DMS53 (cell line): ENCODE data around the gene CHST9.
"Not testable (repeated sequence)": the region's sequence is repeated elsewhere in the genome, so short reads cannot be mapped to it uniquely, and the experiment has no call there.

Source experiments
- DNase-seq: peaks from one replicate; lab custom pipeline; 2025; lab: John Stamatoyannopoulos, UW

The CHST9 gene

GRCh38 chr18:27185025-27185763 lies at the start of gene CHST9:
CHST9 (minus strand) TSS chr18:27185308; CDS start chr18:27142809, 42,499 bp downstream.
- DNase-seq: peak; percentile 58

GRCh38 chr18:27232355-27232754 lies 47.2 kb upstream of the CHST9 start:
- DNase-seq: not testable (repeated sequence)

GRCh38 chr18:27231671-27232070 lies 46.6 kb upstream of the CHST9 start:
- not testable (repeated sequence) for DNase-seq

GRCh38 chr18:27231221-27231620 lies 46.1 kb upstream of the CHST9 start:
- DNase-seq: not testable (repeated sequence)

- no peak for DNase-seq
These were observed 42.6 kb upstream of the CHST9 start for GRCh38 chr18:27227721-27228120.

GRCh38 chr18:27226556-27227075 lies 41.5 kb upstream of the CHST9 start:
- no peak for DNase-seq

- no peak for DNase-seq
These were observed 40.9 kb upstream of the CHST9 start for GRCh38 chr18:27225947-27226481.

GRCh38 chr18:27223526-27224291 lies 38.6 kb upstream of the CHST9 start:
- DNase-seq: no peak

GRCh38 chr18:27214831-27215230 lies 29.7 kb upstream of the CHST9 start:
- DNase-seq: no peak

GRCh38 chr18:27213123-27213717 lies 28.1 kb upstream of the CHST9 start:
- DNase-seq: no peak

- DNase-seq: no peak
These were observed 26.5 kb upstream of the CHST9 start for GRCh38 chr18:27211569-27211968.

GRCh38 chr18:27206411-27206810 lies 21.3 kb upstream of the CHST9 start:
- no peak for DNase-seq

GRCh38 chr18:27202741-27203140 lies 17.6 kb upstream of the CHST9 start:
- no peak for DNase-seq

- DNase-seq: no peak
These were observed 12.9 kb upstream of the CHST9 start for GRCh38 chr18:27198036-27198435.

GRCh38 chr18:27188309-27188708 lies 3.2 kb upstream of the CHST9 start:
- DNase-seq: no peak

GRCh38 chr18:27185897-27186296 lies 789 bp upstream of the CHST9 start:
- no peak for DNase-seq

GRCh38 chr18:27184115-27185024 lies 738 bp downstream of the CHST9 start:
- peak; percentile 38 for DNase-seq

GRCh38 chr18:27181726-27182125 lies 3.4 kb downstream of the CHST9 start:
- no peak for DNase-seq

GRCh38 chr18:27178424-27178823 lies 6.7 kb downstream of the CHST9 start:
- DNase-seq: no peak

GRCh38 chr18:27175914-27176313 lies 9.2 kb downstream of the CHST9 start:
- DNase-seq: no peak

GRCh38 chr18:27175245-27175644 lies 9.9 kb downstream of the CHST9 start:
- no peak for DNase-seq
